22Rv1 (cell line): ENCODE measurements around the gene TGM6.

Experiments
- H3K27ac ChIP-seq: fragments of 450-650 bp; 2 replicates; pipeline ENCODE4 v1.5.1; 2017
- CTCF ChIP-seq: fragments of 450-650 bp; IDR thresholded peaks from 2 replicates; pipeline ENCODE4 v1.5.1; 2017; ENCODE audit warnings: mild to moderate bottlenecking
- ZFX ChIP-seq: fragments of 450-650 bp; IDR thresholded peaks from 2 replicates; pipeline ENCODE4 v1.6.1; 2017; ENCODE audit warnings: antibody characterized with exemption, borderline replicate concordance

TGM6 gene

DNA sequence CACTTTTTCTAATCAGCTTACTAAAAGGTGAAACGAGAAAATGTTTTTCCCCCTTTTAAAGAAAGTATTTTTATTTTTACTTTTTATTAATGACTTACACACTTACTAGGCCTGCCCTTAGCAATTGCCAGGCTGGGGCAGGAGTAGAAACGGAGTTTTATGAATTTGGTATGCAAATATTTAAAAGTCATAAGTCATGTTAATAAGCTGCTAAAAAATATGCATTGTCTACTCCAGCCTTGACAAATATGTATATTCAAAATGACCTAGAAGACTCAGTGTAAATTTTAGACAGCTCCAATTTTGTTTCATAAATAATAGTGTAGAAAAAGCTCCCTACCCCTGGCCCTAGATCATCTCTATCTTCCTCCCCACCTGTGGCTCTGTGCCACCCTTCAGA lies 17.5 kb upstream of the TGM6 start:
- TF ChIP-seq CTCF (no peak), ZFX (no peak)
- no peak overlapping the region for H3K27ac ChIP-seq

DNA sequence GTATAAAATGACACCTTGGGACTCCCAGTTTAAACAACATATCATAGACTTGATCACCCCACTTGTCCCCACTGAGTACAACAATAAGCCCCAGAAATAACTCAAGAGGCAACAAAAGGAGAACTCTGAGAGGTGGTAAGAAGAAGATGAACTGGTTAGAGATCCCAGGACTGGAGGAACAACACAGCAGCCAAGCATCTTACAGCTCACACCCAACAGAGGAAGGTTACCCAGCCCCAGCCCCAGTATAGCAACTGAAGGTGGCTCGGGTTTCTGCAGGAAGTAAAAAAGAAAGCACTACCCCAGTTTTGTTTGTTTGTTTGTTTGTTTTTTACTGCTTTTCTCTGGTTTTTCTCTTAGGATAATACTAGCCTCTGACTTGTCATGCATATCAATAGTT lies 17.1 kb upstream of the TGM6 start:
- no peak for TF ChIP-seq CTCF
- no peak for TF ChIP-seq ZFX
- no peak overlapping the region for H3K27ac ChIP-seq

DNA sequence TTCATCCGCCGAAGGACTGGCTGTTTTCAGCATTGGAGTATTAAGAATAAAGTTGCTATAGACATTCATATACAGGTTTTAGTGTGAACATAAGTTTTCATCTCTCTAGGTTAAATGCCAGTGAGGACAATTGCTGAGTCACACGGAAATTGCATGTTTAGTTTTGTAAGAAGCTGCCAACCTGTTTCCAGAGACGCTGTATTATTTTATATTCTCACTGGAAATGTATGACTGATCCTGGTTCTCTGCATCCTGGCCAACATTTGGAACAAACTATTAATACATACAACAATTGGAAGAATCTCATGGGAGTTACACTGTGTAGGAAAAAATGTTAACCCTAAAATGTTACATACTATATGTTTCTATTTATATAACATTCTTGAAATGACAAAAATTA lies 16.7 kb upstream of the TGM6 start:
- TF ChIP-seq CTCF (no peak), ZFX (no peak)

DNA sequence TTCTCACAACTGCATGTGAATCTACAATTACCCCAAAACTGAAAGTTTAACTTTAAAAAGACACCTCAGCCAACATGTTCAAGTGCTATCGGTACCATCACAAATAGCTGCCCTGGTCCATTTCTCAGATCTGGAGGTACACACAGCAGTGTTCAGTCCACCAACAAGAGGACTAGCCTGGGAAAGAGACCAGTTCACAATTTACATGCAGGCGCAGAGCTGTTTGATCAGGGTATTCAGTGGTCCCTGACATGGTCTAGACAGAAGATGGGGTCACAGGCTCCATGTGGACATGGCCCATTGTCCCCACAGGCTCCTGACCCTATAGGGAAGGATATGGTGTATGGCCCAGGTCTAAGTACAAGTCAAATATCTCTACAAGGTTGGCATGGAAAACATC lies 15.6 kb upstream of the TGM6 start:
- TF ChIP-seq CTCF, result no peak
- no peak overlapping the region for H3K27ac ChIP-seq

More for the DNA sequence above, 16.7 kb upstream of the TGM6 start:
- no peak overlapping the region for H3K27ac ChIP-seq

DNA sequence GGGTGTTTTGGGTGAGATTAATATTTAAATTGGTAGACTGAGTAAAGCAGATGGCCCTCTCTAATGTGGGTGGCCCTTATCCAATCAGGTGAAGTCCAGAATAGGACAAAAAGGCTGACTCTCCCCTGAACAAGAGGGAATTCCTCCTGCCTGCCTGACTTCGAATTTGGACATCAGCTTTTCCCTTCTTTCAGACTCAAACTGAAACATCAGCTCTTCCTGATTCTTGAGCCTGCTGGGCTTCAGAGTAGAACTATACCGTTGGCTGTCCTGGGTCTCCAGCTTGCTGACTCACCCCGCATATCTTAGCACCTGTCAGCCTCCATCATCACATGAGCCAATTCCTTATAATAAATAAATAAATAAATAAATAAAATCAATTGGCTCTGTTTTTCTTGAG lies 15.0 kb upstream of the TGM6 start:
- H3K27ac ChIP-seq, result no peak overlapping the region
- TF ChIP-seq CTCF (no peak), ZFX (no peak)

DNA sequence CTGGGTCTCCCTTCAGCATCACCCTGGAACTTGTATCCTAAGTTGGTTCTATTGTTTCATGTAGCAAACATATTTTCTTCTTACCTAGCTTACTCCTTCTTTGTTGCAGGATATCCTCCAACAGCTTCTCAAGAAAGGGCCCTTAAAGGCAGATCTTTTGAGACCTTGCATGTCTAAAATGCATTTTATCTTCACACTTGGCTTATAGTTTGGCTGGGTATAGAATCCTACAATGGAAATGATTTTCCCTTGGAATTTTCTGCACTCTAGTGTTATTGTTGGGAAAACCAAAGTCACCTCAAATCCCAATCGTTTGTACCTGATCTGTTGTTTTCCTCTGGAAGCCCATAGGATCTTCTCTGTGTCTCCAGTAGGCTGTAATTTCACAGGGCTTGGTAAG lies 12.1 kb upstream of the TGM6 start:
- H3K27ac ChIP-seq, result no peak overlapping the region
- TF ChIP-seq ZFX (no peak), CTCF (no peak)

GRCh38 chr20:2373098-2373497 lies 7.6 kb upstream of the TGM6 start:
- TF ChIP-seq CTCF, result no peak
- TF ChIP-seq ZFX, result no peak
- H3K27ac ChIP-seq, result no peak overlapping the region
